Activated CD4-positive, alpha-beta T cell treated with anti-CD3 and anti-CD28 coated beads, Interleukin-10, Interleukin-2, amounts not matched to agents 100 ng/mL and 50 ng/mL, durations not matched to agents 16 hours and 8 hours (primary cell): ENCODE results near the gene GPR31.
"Not testable (repeated sequence)": the region's sequence is repeated elsewhere in the genome, so short reads cannot be mapped to it uniquely, and the experiment has no call there.

Source experiments
- DNase-seq: peaks from one replicate; pipeline ENCODE4 v3.0.0-alpha.2; 2020

GPR31 gene

GRCh38 chr6:167157863-167158262, at the start of gene GPR31:
GPR31 (minus strand) TSS chr6:167157980; CDS start chr6:167157831, 149 bp downstream.
- no peak for DNase-seq

GRCh38 chr6:167207527-167207926, 49.7 kb upstream of the GPR31 start:
- DNase-seq = no peak

GRCh38 chr6:167205316-167205715, 47.5 kb upstream of the GPR31 start:
- DNase-seq = not testable (repeated sequence)

- DNase-seq = not testable (repeated sequence)
Measured at GRCh38 chr6:167204059-167204348, 46.2 kb upstream of the GPR31 start.

GRCh38 chr6:167203261-167204058, 45.7 kb upstream of the GPR31 start:
- not testable (repeated sequence) for DNase-seq

- not testable (repeated sequence) for DNase-seq
Measured at GRCh38 chr6:167202613-167203012, 44.8 kb upstream of the GPR31 start.

- no peak for DNase-seq
Measured at GRCh38 chr6:167200806-167201205, 43.0 kb upstream of the GPR31 start.

GRCh38 chr6:167195941-167196610, 38.3 kb upstream of the GPR31 start:
- DNase-seq = not testable (repeated sequence)

- not testable (repeated sequence) for DNase-seq
Measured at GRCh38 chr6:167193515-167194125, 35.8 kb upstream of the GPR31 start.

GRCh38 chr6:167191043-167191583, 33.3 kb upstream of the GPR31 start:
- DNase-seq = not testable (repeated sequence)

- DNase-seq = not testable (repeated sequence)
Measured at GRCh38 chr6:167187275-167187674, 29.5 kb upstream of the GPR31 start.

- DNase-seq = not testable (repeated sequence)
Measured at GRCh38 chr6:167185101-167185500, 27.3 kb upstream of the GPR31 start.

- DNase-seq = not testable (repeated sequence)
Measured at GRCh38 chr6:167182913-167183314, 25.1 kb upstream of the GPR31 start.

- not testable (repeated sequence) for DNase-seq
Measured at GRCh38 chr6:167181351-167181750, 23.6 kb upstream of the GPR31 start.

GRCh38 chr6:167180086-167180485, 22.3 kb upstream of the GPR31 start:
- DNase-seq = not testable (repeated sequence)

GRCh38 chr6:167178896-167179655, 21.3 kb upstream of the GPR31 start:
- DNase-seq = not testable (repeated sequence)

GRCh38 chr6:167177271-167177670, 19.5 kb upstream of the GPR31 start:
- DNase-seq = not testable (repeated sequence)

GRCh38 chr6:167172011-167172410, 14.2 kb upstream of the GPR31 start:
- not testable (repeated sequence) for DNase-seq

GRCh38 chr6:167171300-167171699, 13.5 kb upstream of the GPR31 start:
- not testable (repeated sequence) for DNase-seq

GRCh38 chr6:167169867-167170266, 12.1 kb upstream of the GPR31 start:
- not testable (repeated sequence) for DNase-seq

- not testable (repeated sequence) for DNase-seq
Measured at GRCh38 chr6:167168296-167168695, 10.5 kb upstream of the GPR31 start.

- not testable (repeated sequence) for DNase-seq
Measured at GRCh38 chr6:167167699-167168098, 9.9 kb upstream of the GPR31 start.
